A673 (cell line): ENCODE measurements around the gene TCERG1L. TPM values are rescaled to one million over a fixed set of nuclear protein-coding genes. Genes with fewer than 3 reads are reported as not detected.

ENCODE experiments used
- BruUV-seq: library from RNA; stranded (reverse); fragments of 400-500 nt; replicated peaks from 2 replicates; lab custom pipeline; 2021; lab: Mats Ljungman, UMichigan
- CTCF ChIA-PET: fragments of 300-600 bp; sonication (Branson Sonifier 250); formaldehyde crosslinking; loops from one replicate; lab custom pipeline; 2022; ENCODE audit warnings: antibody characterized with exemption; lab: Charles Lee
- POLR2A ChIA-PET: fragments of 300-600 bp; sonication (Branson Sonifier 250); formaldehyde crosslinking; loops from one replicate; lab custom pipeline; 2022; ENCODE audit warnings: antibody characterized with exemption; ENCODE audit not compliant: low non-redundant PET; lab: Charles Lee
- DNase-seq: peaks from one replicate; pipeline ENCODE4 v3.0.0-alpha.2; 2015; ENCODE audit warnings: low spot score
- H3K27ac ChIP-seq: fragments of 200-600 bp; sonication (generic); 2 replicates; pipeline ENCODE4 v1.5.1; 2016; ENCODE audit warnings: mixed run types, low read depth, mild to moderate bottlenecking, mixed read lengths, antibody characterized with exemption, low read length; ENCODE audit not compliant: poor library complexity, severe bottlenecking
- H3K27me3 ChIP-seq: fragments of 200-600 bp; sonication (generic); replicated peaks from 2 replicates; pipeline ENCODE4 v1.6.1; 2017; ENCODE audit warnings: mixed run types, low read depth, mild to moderate bottlenecking, mixed read lengths, antibody characterized with exemption, low read length; ENCODE audit not compliant: insufficient read depth, poor library complexity
- H3K36me3 ChIP-seq: fragments of 200-600 bp; sonication (generic); 2 replicates; pipeline ENCODE4 v1.6.1; 2016; ENCODE audit warnings: mixed run types, mild to moderate bottlenecking, mixed read lengths, antibody characterized with exemption, low read length; ENCODE audit not compliant: insufficient read depth, poor library complexity, severe bottlenecking
- H3K4me1 ChIP-seq: fragments of 200-600 bp; sonication (generic); 2 replicates; pipeline ENCODE4 v1.6.1; 2017; ENCODE audit warnings: mixed run types, mild to moderate bottlenecking, mixed read lengths, antibody characterized with exemption, low read length; ENCODE audit not compliant: insufficient read depth, poor library complexity, severe bottlenecking
- H3K4me3 ChIP-seq: fragments of 200-600 bp; sonication (generic); 2 replicates; pipeline ENCODE4 v1.5.1; 2016; ENCODE audit warnings: low read depth, mixed run types, mild to moderate bottlenecking, mixed read lengths, low read length; ENCODE audit not compliant: poor library complexity, severe bottlenecking
- H3K9me3 ChIP-seq: fragments of 200-600 bp; sonication (generic); 2 replicates; pipeline ENCODE4 v1.6.1; 2016; ENCODE audit warnings: mixed run types, low read depth, mild to moderate bottlenecking, mixed read lengths, antibody characterized with exemption, low read length; ENCODE audit not compliant: poor library complexity, severe bottlenecking
- EZH2 ChIP-seq: fragments of 200-600 bp; sonication (generic); IDR thresholded peaks from 2 replicates; pipeline ENCODE4 v1.6.1; 2017; ENCODE audit warnings: borderline replicate concordance, low read depth, mild to moderate bottlenecking, mixed read lengths, antibody characterized with exemption, low read length; ENCODE audit not compliant: poor library complexity, severe bottlenecking
- intact Hi-C: fragments of 100-400 bp; cut with micrococcal nuclease; formaldehyde crosslinking; loops from one replicate; pipeline ENCODE4 v1.10.0; 2022; ENCODE audit not compliant: unreplicated experiment
- total RNA-seq: library from RNA; stranded (reverse); gene quantifications from 2 replicates; pipeline ENCODE4 v1.2.3, GENCODE V29; 2021
- TF ChIP-seq, protein P1 (sequence below): fragments of 300-800, 200-600 bp; sonication (generic); conservative IDR thresholded peaks from 2 replicates; pipeline ENCODE4 v1.5.1; 2017; ENCODE audit warnings: low read depth, mild to moderate bottlenecking, antibody characterized with exemption, low read length, moderate library complexity, mixed read lengths

Gene TCERG1L
- total RNA-seq, 1 experiment from 2014 or later, result 16.3 TPM

GRCh38 chr10:131253931-131254858 is 57.3 kb downstream of the TCERG1L start:
- POLR2A ChIA-PET, result no interaction called here
- TF ChIP-seq, protein P1, sequence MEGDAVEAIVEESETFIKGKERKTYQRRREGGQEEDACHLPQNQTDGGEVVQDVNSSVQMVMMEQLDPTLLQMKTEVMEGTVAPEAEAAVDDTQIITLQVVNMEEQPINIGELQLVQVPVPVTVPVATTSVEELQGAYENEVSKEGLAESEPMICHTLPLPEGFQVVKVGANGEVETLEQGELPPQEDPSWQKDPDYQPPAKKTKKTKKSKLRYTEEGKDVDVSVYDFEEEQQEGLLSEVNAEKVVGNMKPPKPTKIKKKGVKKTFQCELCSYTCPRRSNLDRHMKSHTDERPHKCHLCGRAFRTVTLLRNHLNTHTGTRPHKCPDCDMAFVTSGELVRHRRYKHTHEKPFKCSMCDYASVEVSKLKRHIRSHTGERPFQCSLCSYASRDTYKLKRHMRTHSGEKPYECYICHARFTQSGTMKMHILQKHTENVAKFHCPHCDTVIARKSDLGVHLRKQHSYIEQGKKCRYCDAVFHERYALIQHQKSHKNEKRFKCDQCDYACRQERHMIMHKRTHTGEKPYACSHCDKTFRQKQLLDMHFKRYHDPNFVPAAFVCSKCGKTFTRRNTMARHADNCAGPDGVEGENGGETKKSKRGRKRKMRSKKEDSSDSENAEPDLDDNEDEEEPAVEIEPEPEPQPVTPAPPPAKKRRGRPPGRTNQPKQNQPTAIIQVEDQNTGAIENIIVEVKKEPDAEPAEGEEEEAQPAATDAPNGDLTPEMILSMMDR, result no peak
- no peak for TF ChIP-seq EZH2

DNA sequence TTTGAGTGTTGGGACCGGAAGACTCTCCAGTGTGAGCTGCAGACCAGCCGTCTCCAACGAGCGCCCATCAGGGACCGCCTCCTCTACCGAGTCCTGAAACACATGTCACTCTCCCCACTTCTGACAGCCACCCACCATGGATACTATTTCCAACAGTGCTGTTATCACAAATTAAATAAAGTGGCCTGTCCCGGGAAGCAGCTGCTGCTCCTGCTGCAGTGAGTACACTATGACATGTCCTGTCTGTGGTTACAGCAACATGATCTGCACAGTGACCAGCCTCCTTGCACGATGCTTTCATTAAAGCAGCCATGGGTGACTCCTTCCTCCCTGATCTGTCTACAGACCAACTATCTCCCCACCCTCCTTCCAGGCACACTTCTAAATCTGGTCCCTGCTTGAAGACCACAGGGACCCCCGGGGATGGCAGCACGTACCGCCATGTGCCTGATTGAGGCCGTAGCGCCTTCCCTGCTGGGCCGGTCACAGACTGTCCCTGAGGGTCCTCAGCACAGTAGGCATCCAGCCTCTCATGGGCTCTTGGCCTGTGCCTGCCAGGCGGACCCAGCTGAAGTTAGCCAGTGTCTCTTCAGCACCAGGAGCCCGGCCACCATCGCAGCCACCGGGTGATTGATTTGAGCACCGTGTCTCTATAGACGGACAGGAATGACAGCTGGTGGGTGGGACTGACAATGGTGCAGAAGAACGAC is 58.8 kb downstream of the TCERG1L start:
- BruUV-seq, result no TSS peak
- H3K36me3 ChIP-seq, result no peaks in the 10 kb centered on the region
- H3K9me3 ChIP-seq, result no peaks in the 10 kb centered on the region
- H3K4me3 ChIP-seq, result no peak overlapping the region
- ChIA-PET CTCF (no interaction called here), POLR2A (interaction anchor here (0.7 kb wide), 2 partner anchors 8 to 263 kb away, joined by 3 read pairs; no protein-coding TSS in a partner anchor)
- TF ChIP-seq EZH2, result no peak
- TF ChIP-seq, protein P1, result no peak
- no peak overlapping the region for H3K27ac ChIP-seq
- H3K4me1 ChIP-seq, result no peaks in the 10 kb centered on the region
- DNase-seq, result no peak
- H3K27me3 ChIP-seq, result no peaks in the 10 kb centered on the region
- intact Hi-C loops, result no loop called here

More at GRCh38 chr10:131253931-131254858, 57.3 kb downstream of the TCERG1L start:
- Histone ChIP-seq H3K27ac (no peak overlapping the region), H3K27me3 (no peaks in the 10 kb centered on the region), H3K36me3 (no peaks in the 10 kb centered on the region), H3K4me1 (no peaks in the 10 kb centered on the region), H3K4me3 (no peak overlapping the region), H3K9me3 (no peaks in the 10 kb centered on the region)
- no TSS peak for BruUV-seq
- intact Hi-C loops, result no loop called here
- CTCF ChIA-PET, result no interaction called here
- no peak for DNase-seq

DNA sequence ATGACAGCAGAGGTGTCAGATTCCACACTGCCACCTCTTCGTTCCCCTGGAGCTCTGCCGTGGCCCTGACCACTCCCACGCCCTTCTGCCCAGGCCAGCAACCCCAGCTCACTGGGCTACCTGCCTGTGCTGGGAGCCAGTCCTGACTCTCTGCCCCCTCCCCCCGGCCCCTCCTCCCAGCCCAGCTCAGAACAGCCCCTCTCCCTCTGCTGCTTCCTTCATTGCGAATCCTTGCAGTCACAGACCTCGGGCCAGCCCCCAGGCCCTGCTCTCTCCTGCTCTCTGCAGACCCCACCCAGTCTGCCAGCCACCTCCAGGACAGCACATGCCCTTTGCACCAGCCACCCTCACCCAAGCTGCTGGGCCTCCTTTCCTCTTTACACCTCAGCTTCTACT is 60.4 kb downstream of the TCERG1L start:
- no peak for TF ChIP-seq EZH2
- TF ChIP-seq, protein P1, result no peak
- DNase-seq, result no peak
- intact Hi-C loops, result no loop called here
- H3K9me3 ChIP-seq, result no peaks in the 10 kb centered on the region
- BruUV-seq, result no TSS peak
- H3K27ac ChIP-seq, result no peak overlapping the region
- ChIA-PET POLR2A (no interaction called here), CTCF (no interaction called here)
- H3K4me1 ChIP-seq, result no peaks in the 10 kb centered on the region
- no peaks in the 10 kb centered on the region for H3K36me3 ChIP-seq
- no peaks in the 10 kb centered on the region for H3K27me3 ChIP-seq
- no peak overlapping the region for H3K4me3 ChIP-seq
